HFFc6 (cell line): Measurements from ENCODE around the gene DLG3. TPM values are rescaled to one million over a fixed set of nuclear protein-coding genes. Genes with fewer than 3 reads are reported as not detected.
A peak's percentile ranks its signal among the peaks of the same experiment; 100 is the strongest.

ENCODE experiments used
- DNase-seq: peaks from one replicate; pipeline ENCODE4 v3.0.0-alpha.2; 2018
- H3K27ac Mint-ChIP-seq: 2 replicates; pipeline ENCODE4 v1.8.0; 2020; ENCODE audit warnings: mild to moderate bottlenecking, mixed read lengths
- H3K27me3 Mint-ChIP-seq: 2 replicates; pipeline ENCODE4 v1.8.0; 2021; ENCODE audit warnings: mild to moderate bottlenecking, moderate library complexity, mixed read lengths; ENCODE audit not compliant: insufficient read depth
- H3K36me3 Mint-ChIP-seq: 2 replicates; pipeline ENCODE4 v1.8.0; 2021; ENCODE audit warnings: low read depth, mixed read lengths
- H3K4me1 Mint-ChIP-seq: 2 replicates; pipeline ENCODE4 v1.8.0; 2020; ENCODE audit warnings: low read depth, mixed read lengths
- H3K4me3 Mint-ChIP-seq: 2 replicates; pipeline ENCODE4 v1.8.0; 2020; ENCODE audit warnings: mild to moderate bottlenecking, moderate library complexity, mixed read lengths
- H3K9me3 Mint-ChIP-seq: 2 replicates; pipeline ENCODE4 v1.8.0; 2020; ENCODE audit warnings: mild to moderate bottlenecking, mixed read lengths
- total RNA-seq, 6 experiments: library from RNA; stranded (reverse); fragmentation: NEBNext Ultra II Directional; extraction: Animal tissue kit (Norgen Biotek cat#: 25700); gene quantifications; 2 replicates in 1 of 6; 3 replicates in 5 of 6; pipeline ENCODE4 v1.2.3, GENCODE V29; 2021
- TF ChIP-seq, protein P1 (sequence below): fragments of 200-600 bp; sonication (generic); IDR thresholded peaks from 2 replicates; pipeline ENCODE4 v1.5.0; 2021; ENCODE audit warnings: antibody characterized with exemption, mild to moderate bottlenecking

Gene DLG3
- total RNA-seq, 6 experiments from 2014 or later = 9.2 to 11.3 (median 9.8) TPM

DNA sequence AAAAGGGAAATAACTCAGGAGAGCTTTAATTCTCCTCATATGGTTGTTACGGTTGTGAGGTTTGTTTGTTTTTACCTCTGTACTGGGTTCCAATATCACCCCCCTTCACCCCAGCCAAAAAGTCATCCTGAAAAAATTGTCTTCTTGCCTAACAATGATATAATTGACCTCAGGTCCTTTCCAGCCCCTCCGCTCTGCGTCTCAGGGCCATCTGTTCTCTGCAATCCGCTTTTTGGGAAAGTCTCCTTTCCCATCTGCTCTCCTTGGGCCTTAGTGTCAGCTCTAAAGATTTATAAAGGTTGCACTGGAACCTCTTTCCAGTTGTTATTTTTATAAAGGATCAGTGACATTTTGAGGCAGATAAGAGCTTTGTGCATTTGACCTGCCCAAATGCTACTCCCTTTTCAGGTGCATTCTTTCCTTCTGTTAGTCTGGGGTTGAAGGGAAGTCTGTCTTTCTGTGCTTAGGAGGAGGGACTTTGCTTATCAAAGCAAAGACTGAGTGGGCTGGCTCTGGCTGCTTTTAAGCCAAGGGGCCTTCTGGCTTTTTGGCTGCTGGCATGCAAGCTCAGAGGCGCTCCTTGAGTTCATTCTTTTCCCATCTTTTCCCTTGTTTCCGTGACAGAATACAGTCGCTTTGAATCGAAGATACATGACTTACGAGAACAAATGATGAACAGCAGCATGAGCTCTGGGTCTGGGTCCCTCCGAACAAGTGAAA, 34.1 kb downstream of the DLG3 start:
- Mint-ChIP-seq H3K36me3 (0 out of 2 replicates have a peak, but pooled peaks cover 3% of the 10 kb centered on the region), H3K9me3 (no peaks in the 10 kb centered on the region), H3K4me1 (peaks cover 62% of the 10 kb centered on the region), H3K4me3 (peak overlapping the region; percentile 67), H3K27ac (peak overlapping the region; percentile 98), H3K27me3 (no peaks in the 10 kb centered on the region)
- no peak for DNase-seq
- TF ChIP-seq, protein P1, sequence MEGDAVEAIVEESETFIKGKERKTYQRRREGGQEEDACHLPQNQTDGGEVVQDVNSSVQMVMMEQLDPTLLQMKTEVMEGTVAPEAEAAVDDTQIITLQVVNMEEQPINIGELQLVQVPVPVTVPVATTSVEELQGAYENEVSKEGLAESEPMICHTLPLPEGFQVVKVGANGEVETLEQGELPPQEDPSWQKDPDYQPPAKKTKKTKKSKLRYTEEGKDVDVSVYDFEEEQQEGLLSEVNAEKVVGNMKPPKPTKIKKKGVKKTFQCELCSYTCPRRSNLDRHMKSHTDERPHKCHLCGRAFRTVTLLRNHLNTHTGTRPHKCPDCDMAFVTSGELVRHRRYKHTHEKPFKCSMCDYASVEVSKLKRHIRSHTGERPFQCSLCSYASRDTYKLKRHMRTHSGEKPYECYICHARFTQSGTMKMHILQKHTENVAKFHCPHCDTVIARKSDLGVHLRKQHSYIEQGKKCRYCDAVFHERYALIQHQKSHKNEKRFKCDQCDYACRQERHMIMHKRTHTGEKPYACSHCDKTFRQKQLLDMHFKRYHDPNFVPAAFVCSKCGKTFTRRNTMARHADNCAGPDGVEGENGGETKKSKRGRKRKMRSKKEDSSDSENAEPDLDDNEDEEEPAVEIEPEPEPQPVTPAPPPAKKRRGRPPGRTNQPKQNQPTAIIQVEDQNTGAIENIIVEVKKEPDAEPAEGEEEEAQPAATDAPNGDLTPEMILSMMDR = no peak

DNA sequence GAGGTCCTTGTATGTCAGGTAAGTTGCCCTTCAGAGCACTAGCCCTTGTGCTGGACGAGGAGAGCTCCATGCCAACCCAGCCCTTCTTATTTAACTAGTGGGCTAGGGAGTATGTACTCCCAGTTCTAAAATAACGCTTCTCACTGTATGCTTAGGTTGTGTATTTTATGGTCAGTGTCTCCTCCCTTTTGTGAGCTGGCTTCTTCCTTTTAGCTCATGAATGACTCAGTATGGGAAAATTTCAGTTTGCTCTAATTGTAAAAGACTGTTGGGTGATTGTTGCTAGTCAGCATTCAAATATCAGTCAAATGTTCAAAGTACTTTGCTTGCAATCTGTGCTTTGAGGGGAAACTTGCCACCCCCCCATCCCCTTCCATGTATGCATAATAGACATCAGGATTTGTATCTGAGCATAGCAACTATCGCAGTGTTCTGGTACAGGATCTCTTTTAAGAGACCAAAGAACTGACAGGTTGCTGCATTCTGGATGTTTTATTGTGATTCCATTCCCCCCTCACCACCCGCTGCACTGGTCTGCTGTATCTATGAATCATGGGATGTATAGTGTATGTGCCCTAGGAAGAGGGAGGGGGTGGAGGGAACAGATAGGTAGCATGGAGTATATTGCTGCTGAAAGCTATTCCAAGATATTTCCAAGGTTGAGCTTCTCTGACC, 34.7 kb downstream of the DLG3 start:
- Mint-ChIP-seq H3K4me1 (peaks cover 62% of the 10 kb centered on the region), H3K27me3 (no peaks in the 10 kb centered on the region), H3K4me3 (peak overlapping the region; percentile 67), H3K36me3 (0 out of 2 replicates have a peak, but pooled peaks cover 3% of the 10 kb centered on the region), H3K27ac (peak overlapping the region; percentile 98), H3K9me3 (no peaks in the 10 kb centered on the region)
- TF ChIP-seq, protein P1 = no peak
- DNase-seq = peak; percentile 74

DNA sequence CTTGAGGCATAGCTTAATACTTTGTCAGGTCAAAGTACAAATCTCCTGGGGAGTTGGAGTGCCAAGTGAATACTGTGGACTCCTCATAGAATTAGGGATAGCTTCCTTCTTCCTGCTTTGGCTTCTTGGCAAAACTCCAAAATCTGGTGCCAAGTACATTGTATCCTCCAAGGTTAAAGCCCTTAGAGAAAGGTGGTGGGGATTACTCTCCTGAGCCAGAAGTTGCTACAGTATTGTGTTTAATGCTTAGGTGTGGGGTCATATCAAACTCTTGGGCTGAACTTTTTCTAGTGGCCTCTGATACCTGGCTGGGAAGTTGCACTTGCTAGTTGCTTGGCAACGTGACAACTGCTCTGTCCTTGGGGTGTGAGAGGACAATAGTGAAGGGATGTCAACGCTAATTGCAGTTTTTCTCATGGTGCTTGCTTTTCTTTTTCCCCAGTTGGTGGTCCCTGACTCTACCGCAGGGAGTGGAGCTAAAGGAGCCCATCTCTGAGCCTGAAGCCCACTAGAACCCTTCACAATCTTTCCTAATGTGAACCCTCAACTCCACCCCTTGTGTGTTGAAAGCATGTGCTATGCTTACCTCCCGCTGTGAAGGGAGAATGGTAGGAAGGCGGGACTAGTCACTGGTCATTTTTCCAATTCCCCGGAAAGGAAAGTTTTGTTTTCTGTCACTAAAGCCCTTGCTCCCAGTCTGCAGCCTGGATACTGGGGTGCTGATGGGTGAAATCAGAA, 35.5 kb downstream of the DLG3 start:
- DNase-seq = no peak
- H3K4me3 Mint-ChIP-seq = peak overlapping the region; percentile 67; the same call in 1 of the 2 replicates
- H3K36me3 Mint-ChIP-seq = 0 out of 2 replicates have a peak, but pooled peaks cover 3% of the 10 kb centered on the region
- H3K9me3 Mint-ChIP-seq = no peaks in the 10 kb centered on the region
- TF ChIP-seq, protein P1 = no peak
- H3K27me3 Mint-ChIP-seq = no peaks in the 10 kb centered on the region
- H3K4me1 Mint-ChIP-seq = peaks cover 62% of the 10 kb centered on the region
- peak overlapping the region; percentile 98 for H3K27ac Mint-ChIP-seq

DNA sequence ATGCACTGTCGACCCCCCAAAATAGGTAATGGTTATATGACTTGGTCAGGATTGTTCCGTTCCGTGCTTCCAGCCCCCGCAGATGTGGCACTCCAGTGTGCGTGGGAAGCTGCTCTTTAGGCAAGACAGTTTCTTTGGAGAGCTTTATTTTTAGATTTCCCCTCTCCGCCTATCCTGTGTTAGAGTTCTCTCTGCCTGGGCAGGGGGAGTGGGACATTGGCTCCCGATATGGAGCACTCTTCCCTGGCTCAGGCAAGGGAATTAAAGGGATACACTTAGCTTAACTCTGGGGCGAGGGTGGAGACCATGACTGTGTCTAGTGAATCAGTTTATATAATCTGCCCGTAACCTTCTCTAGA, 36.0 kb downstream of the DLG3 start:
- Mint-ChIP-seq H3K27ac (peak overlapping the region; percentile 98), H3K4me3 (peak overlapping the region; percentile 67; the same call in 1 of the 2 replicates), H3K27me3 (no peaks in the 10 kb centered on the region), H3K4me1 (peaks cover 57% of the 10 kb centered on the region), H3K9me3 (no peaks in the 10 kb centered on the region), H3K36me3 (0 out of 2 replicates have a peak, but pooled peaks cover 3% of the 10 kb centered on the region)
- TF ChIP-seq, protein P1 = no peak
- DNase-seq = no peak

DNA sequence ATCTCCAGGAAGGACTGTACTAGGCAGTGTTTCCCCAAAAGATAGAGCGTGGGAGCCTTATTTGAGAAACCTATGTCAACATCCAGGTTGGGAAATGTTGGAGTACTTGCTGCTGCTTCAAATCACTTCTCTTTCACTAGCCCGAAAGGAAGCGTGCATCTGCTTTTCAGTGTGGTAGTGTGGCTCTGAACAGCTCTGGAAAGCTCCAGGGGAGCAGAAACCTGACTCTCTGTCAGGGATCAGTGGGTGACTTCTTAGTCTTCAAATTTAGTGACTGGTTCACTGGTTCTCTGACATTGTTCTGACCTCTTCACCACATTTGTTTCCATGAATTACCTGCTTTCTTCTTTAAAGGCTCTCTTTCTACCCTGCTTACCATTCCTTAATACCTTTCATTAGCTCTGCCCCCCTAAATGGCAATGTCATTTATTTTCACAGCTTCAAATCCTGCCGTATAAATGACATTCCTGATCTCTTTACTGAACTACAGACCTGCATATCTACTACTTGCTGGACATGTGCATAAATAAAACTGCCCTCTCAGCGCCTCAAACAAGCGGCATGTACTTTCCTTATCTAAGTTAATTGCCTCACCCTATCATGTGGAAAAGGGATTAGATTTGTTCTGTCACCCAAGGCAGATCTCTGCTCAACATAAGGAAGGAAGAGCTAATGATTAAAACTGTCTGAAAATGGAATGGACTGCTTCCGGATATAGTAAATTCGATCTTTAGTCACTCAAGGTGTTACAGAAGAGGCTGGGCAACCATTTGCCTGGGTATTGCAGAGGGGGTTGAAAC, 37.0 kb downstream of the DLG3 start:
- no peak overlapping the region for H3K4me3 Mint-ChIP-seq
- TF ChIP-seq, protein P1 = no peak
- 0 out of 2 replicates have a peak, but pooled peaks cover 3% of the 10 kb centered on the region for H3K36me3 Mint-ChIP-seq
- peaks cover 55% of the 10 kb centered on the region for H3K4me1 Mint-ChIP-seq
- no peaks in the 10 kb centered on the region for H3K9me3 Mint-ChIP-seq
- H3K27ac Mint-ChIP-seq = peak overlapping the region; percentile 98
- DNase-seq = no peak
- no peaks in the 10 kb centered on the region for H3K27me3 Mint-ChIP-seq
